ENCODE data around the gene PTPA. TPM values are rescaled to one million over a fixed set of nuclear protein-coding genes. Genes with fewer than 3 reads are reported as not detected.

The PTPA gene
- total RNA-seq, 1 donor from 2014 or later: 160 TPM

GRCh38 chr9:129176701-129177442 is 65.7 kb downstream of the PTPA start:
- H3K4me1 Mint-ChIP-seq: peaks cover 19% of the 10 kb centered on the region
- TF ChIP-seq CTCF (IDR thresholded peaks at IDR 0.05; ENCODE audit: unreplicated experiment): no peak
- H3K27ac Mint-ChIP-seq: peak overlapping the region; percentile 82
- no peaks in the 10 kb centered on the region for H3K36me3 Mint-ChIP-seq
- no peak for DNase-seq (ENCODE audit: low spot score in 2 of 2, unreplicated experiment in 2 of 2)
- peak overlapping the region; percentile 88 for H3K4me3 Mint-ChIP-seq
- H3K9me3 Mint-ChIP-seq: no peaks in the 10 kb centered on the region
- H3K27me3 Mint-ChIP-seq (ENCODE audit: low read depth): peaks cover 3% of the 10 kb centered on the region

- DNase-seq (ENCODE audit: low spot score in 2 of 2, unreplicated experiment in 2 of 2): no peak
- peak overlapping the region; percentile 99 for H3K4me3 Mint-ChIP-seq
- H3K36me3 Mint-ChIP-seq: no peaks in the 10 kb centered on the region
- H3K9me3 Mint-ChIP-seq: no peaks in the 10 kb centered on the region
- H3K27me3 Mint-ChIP-seq (ENCODE audit: low read depth): peaks cover 3% of the 10 kb centered on the region
- TF ChIP-seq CTCF (IDR thresholded peaks at IDR 0.05; ENCODE audit: unreplicated experiment): no peak
- no peak overlapping the region for H3K27ac Mint-ChIP-seq
- H3K4me1 Mint-ChIP-seq: peaks cover 19% of the 10 kb centered on the region
Observed at GRCh38 chr9:129177443-129177790, 66.2 kb downstream of the PTPA start.

- TF ChIP-seq CTCF (IDR thresholded peaks at IDR 0.05; ENCODE audit: unreplicated experiment): no peak
- peak; percentile 95 to 99 for DNase-seq (ENCODE audit: low spot score in 2 of 2, unreplicated experiment in 2 of 2)
- Mint-ChIP-seq H3K27me3 (ENCODE audit: low read depth) (peaks cover 3% of the 10 kb centered on the region), H3K36me3 (no peaks in the 10 kb centered on the region), H3K4me3 (peak within 1 kb of the TSS; percentile 99), H3K4me1 (peaks cover 14% of the 10 kb centered on the region), H3K9me3 (no peaks in the 10 kb centered on the region), H3K27ac (peak within 1 kb of the TSS; percentile 95)
Observed at GRCh38 chr9:129177791-129178567, 66.8 kb downstream of the PTPA start, which contains the start of gene IER5L. Gene IER5L, minus strand, starts transcription at chr9:129178261. Its CDS starts 209 bp downstream, at chr9:129178052.

- TF ChIP-seq CTCF (IDR thresholded peaks at IDR 0.05; ENCODE audit: unreplicated experiment): no peak
- H3K27me3 Mint-ChIP-seq (ENCODE audit: low read depth): peaks cover 3% of the 10 kb centered on the region
- H3K4me1 Mint-ChIP-seq: peaks cover 14% of the 10 kb centered on the region
- H3K27ac Mint-ChIP-seq: no peak overlapping the region
- no peaks in the 10 kb centered on the region for H3K9me3 Mint-ChIP-seq
- H3K36me3 Mint-ChIP-seq: no peaks in the 10 kb centered on the region
- H3K4me3 Mint-ChIP-seq: peak overlapping the region; percentile 53
- DNase-seq (ENCODE audit: low spot score in 2 of 2, unreplicated experiment in 2 of 2): no peak
Observed at GRCh38 chr9:129178568-129179382, 67.6 kb downstream of the PTPA start.

DNA sequence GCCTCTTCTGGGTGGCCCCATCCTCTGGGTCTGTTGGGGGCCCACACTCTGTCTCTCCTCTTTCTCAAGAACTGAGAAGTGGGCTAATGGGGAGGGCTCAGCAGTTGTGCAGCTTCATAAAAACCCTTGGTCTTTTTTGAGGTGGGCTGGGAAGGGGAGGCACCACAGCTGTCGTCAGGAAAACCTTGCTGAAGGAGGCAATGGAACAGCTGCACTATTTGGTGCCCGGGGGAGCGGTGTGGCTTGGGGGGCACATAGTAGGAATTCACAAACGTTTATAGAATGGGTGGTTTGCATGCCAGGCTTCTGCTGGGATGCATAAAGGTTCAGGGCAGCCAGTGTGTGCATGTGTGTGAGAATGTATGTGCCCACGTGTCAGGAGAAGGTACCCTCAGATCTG is 70.0 kb downstream of the PTPA start:
- no peak overlapping the region for H3K4me3 Mint-ChIP-seq
- no peak overlapping the region for H3K27ac Mint-ChIP-seq
- H3K4me1 Mint-ChIP-seq: peaks cover 31% of the 10 kb centered on the region

More for the DNA sequence above, 70.0 kb downstream of the PTPA start:
- DNase-seq (ENCODE audit: low spot score in 2 of 2, unreplicated experiment in 2 of 2): no peak
- no peaks in the 10 kb centered on the region for H3K36me3 Mint-ChIP-seq
- TF ChIP-seq CTCF (IDR thresholded peaks at IDR 0.05; ENCODE audit: unreplicated experiment): no peak
- H3K27me3 Mint-ChIP-seq (ENCODE audit: low read depth): peaks cover 3% of the 10 kb centered on the region
- H3K9me3 Mint-ChIP-seq: no peaks in the 10 kb centered on the region

All from mesothelial cell of epicardium (in vitro differentiated cells).